Left forelimb (tissue), 1 donor: Measurements from ENCODE around the gene CHFR.
"Not testable (repeated sequence)": the region's sequence is repeated elsewhere in the genome, so short reads cannot be mapped to it uniquely, and the experiment has no call there.

ENCODE experiments used
- DNase-seq: peaks from one replicate; pipeline ENCODE4 v3.0.0-alpha.2; 2018; ENCODE audit warnings: low spot score

Gene CHFR

GRCh38 chr12:132839558-132840235 is 47.7 kb downstream of the CHFR start:
- no peak for DNase-seq

GRCh38 chr12:132838410-132839080 is 48.9 kb downstream of the CHFR start:
- no peak for DNase-seq

- DNase-seq: peak; percentile 73
These were observed 49.6 kb downstream of the CHFR start for GRCh38 chr12:132837693-132838409.

- no peak for DNase-seq
These were observed 50.5 kb downstream of the CHFR start for GRCh38 chr12:132836795-132837331.

GRCh38 chr12:132836230-132836629 is 51.2 kb downstream of the CHFR start:
- not testable (repeated sequence) for DNase-seq

- no peak for DNase-seq
These were observed 52.1 kb downstream of the CHFR start for GRCh38 chr12:132835076-132836025.

- no peak for DNase-seq
These were observed 53.2 kb downstream of the CHFR start for GRCh38 chr12:132834181-132834711.

- no peak for DNase-seq
These were observed 54.1 kb downstream of the CHFR start for GRCh38 chr12:132833341-132833740.

GRCh38 chr12:132831771-132832170 is 55.6 kb downstream of the CHFR start:
- no peak for DNase-seq

GRCh38 chr12:132828706-132829534 is 58.5 kb downstream of the CHFR start, which contains the start of gene GOLGA3:
Gene GOLGA3, minus strand, starts transcription at chr12:132828869. Its CDS starts 6,741 bp downstream, at chr12:132822128.
- peak; percentile 96 for DNase-seq

GRCh38 chr12:132827763-132828703 is 59.4 kb downstream of the CHFR start:
- no peak for DNase-seq

- DNase-seq: no peak
These were observed 61.5 kb downstream of the CHFR start for GRCh38 chr12:132825861-132826260.

- DNase-seq: no peak
These were observed 62.3 kb downstream of the CHFR start for GRCh38 chr12:132825089-132825488.

GRCh38 chr12:132824053-132824452 is 63.4 kb downstream of the CHFR start:
- no peak for DNase-seq

- DNase-seq: no peak
These were observed 68.8 kb downstream of the CHFR start for GRCh38 chr12:132818562-132818961.

- no peak for DNase-seq
These were observed 73.2 kb downstream of the CHFR start for GRCh38 chr12:132814232-132814631.

GRCh38 chr12:132813443-132813842 is 74.0 kb downstream of the CHFR start:
- no peak for DNase-seq

GRCh38 chr12:132812631-132813305 is 74.6 kb downstream of the CHFR start:
- DNase-seq: no peak

- DNase-seq: not testable (repeated sequence)
These were observed 78.0 kb downstream of the CHFR start for GRCh38 chr12:132809391-132809790.
